Measurements from ENCODE around the gene THY1.

Gene THY1

DNA sequence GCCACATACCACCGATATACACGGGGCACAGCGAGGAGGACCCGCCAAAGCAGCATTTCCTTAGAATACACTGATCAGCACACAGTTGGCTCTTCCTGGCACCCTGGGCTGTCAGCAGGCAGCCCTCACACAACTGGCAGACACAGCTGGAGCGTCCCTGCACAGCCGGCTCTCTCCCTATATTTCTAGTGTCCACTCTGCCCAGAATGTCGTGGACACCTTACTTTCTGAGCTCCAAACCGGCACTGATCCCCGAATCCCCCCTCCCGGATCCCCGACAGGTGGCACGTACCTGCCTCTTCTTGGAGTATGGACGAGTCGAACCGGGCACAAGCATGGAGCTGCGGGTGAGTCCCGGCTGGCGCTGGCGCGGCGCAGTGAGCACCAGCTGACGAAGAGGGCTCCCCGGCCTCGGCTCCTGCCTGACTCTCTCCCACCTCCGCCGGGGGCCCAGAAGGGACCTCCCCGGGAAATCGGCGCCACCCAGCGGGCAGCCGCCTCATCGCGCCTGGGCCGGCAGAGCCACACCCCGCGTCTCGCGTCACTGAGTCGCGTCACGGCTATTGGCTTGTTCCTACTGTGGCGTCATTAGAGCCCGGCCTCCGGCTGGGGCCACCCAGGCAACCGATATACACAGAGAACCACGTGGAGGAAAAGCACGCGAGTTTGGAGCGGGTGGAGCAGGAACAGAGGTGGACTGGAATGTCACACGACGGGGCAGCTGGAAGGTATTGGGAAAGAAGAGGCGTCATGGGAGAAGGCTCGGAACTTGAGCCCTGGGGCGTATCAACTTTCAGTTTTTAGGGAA is 41.6 kb downstream of the THY1 start, which contains the start of gene USP2:
Gene USP2, minus strand, starts transcription at position 510 of the 808 bp plus-strand sequence. CDS start 8,210 bp downstream, outside the sequence.
- Histone ChIP-seq H3K27me3 (ENCODE audit: low read depth, low read length) (no peaks in the 10 kb centered on the region), H3K4me3 (ENCODE audit: low read depth in 1 of 2, low read length in 2 of 2) (peak within 1 kb of the TSS; percentile 68 to 79), H3K27ac (ENCODE audit: low read length) (peak within 1 kb of the TSS; percentile 30), H3K9me3 (ENCODE audit: control insufficient read depth in 1 of 2, low read length in 2 of 2) (no peaks in the 10 kb centered on the region), H3K36me3 (ENCODE audit: control insufficient read depth in 1 of 2, insufficient read depth in 2 of 2, low read length in 2 of 2) (no peaks in the 10 kb centered on the region), H3K4me1 (ENCODE audit: control insufficient read depth in 1 of 2, insufficient read depth in 2 of 2, low read length in 2 of 2) (peaks cover 4 to 21% of the 10 kb centered on the region in 2 donors)

DNA sequence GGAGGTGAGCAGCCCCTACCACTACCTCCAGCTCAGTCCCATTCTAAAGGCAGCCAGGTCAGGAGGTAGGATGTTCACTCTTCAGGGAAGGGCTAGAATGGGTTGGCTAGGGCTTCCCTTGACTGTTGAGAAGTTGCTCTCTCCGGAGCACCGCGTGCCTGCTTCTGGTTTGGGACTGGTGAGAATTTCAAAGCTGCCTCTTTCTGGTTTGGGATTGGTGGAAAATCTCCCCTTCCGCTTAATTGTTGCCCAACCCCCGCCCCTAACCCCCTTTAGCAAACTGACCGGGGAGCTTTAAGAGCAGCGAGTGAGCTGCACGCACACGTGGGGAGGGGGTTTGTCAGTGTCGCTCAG is 42.2 kb downstream of the THY1 start:
- no peaks in the 10 kb centered on the region for H3K9me3 ChIP-seq (ENCODE audit: control insufficient read depth in 1 of 2, low read length in 2 of 2)
- no peak overlapping the region for H3K27ac ChIP-seq (ENCODE audit: low read length)
- no peaks in the 10 kb centered on the region for H3K36me3 ChIP-seq (ENCODE audit: control insufficient read depth in 1 of 2, insufficient read depth in 2 of 2, low read length in 2 of 2)
- H3K4me3 ChIP-seq (ENCODE audit: low read depth in 1 of 2, low read length in 2 of 2): peak overlapping the region; percentile 68 to 79
- no peaks in the 10 kb centered on the region for H3K27me3 ChIP-seq (ENCODE audit: low read depth, low read length)
- peaks cover 4 to 25% of the 10 kb centered on the region in 2 donors for H3K4me1 ChIP-seq (ENCODE audit: control insufficient read depth in 1 of 2, insufficient read depth in 2 of 2, low read length in 2 of 2)

DNA sequence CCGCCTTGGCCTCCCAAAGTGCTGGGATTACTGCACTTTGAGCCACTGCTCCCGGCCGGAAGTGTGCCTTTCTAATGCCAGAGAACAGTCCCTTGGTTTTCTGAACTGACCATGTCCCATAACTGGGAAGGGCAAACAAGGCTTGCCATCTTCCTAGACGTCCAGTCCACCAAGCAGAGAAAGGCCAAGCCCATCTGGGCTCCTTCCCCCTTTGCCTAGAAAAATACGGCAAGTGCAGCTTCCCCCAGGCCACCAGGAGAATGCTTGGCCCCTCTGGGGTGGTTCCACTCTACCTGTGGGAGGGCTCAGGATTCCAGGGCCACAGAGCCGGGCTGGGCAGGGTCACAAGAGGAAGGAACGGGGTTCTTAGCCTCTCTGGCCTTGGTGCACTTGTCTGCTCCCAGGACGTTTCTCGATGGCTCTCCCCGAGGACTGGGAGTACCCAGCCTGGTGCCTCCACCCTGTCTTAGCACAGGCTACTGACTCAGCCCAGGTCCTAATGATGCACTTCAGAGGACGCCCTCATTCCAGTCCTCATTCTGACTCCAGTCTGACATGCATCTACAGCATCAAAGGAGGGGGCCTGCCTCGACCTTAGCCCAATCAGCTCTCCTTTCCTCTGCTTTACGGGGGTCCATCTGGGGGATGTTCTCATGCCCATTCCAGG is 42.7 kb downstream of the THY1 start:
- Histone ChIP-seq H3K27me3 (ENCODE audit: low read depth, low read length) (no peaks in the 10 kb centered on the region), H3K27ac (ENCODE audit: low read length) (no peak overlapping the region), H3K4me1 (ENCODE audit: control insufficient read depth in 1 of 2, insufficient read depth in 2 of 2, low read length in 2 of 2) (peaks cover 4 to 27% of the 10 kb centered on the region in 2 donors), H3K4me3 (ENCODE audit: low read depth in 1 of 2, low read length in 2 of 2) (peak overlapping the region; percentile 68 to 79), H3K9me3 (ENCODE audit: control insufficient read depth in 1 of 2, low read length in 2 of 2) (no peaks in the 10 kb centered on the region), H3K36me3 (ENCODE audit: control insufficient read depth in 1 of 2, insufficient read depth in 2 of 2, low read length in 2 of 2) (no peaks in the 10 kb centered on the region)

DNA sequence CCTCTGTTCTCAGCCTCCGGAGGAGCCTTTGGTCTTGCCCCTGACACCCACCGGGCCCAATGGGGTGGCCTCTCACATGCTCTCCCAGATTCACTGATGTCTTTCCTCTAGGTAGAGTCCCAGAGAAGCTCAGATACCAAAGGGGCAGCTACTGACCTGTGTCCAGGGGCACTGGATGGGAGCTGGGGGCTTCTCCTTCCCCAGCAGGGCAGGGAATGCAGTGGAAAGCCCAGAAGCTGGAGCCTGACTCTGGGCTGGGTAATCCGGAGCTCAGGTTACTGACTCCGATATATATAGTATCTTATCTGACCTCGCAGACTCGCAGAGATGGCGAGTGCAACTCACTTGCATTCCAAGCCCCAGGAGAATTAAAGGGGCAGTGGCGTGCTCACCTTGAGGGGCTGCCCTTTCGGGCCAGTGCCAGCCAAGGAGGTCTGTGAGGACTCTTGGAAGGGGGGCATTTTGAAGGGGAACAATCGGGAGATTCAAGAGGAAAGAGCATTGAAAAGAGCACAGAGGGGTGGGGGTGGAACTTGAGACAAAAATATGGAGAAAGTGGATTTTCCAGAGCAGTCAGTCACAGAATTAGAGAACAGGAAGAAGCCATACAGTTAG is 44.0 kb downstream of the THY1 start:
- Histone ChIP-seq H3K4me1 (ENCODE audit: control insufficient read depth in 1 of 2, insufficient read depth in 2 of 2, low read length in 2 of 2) (peaks cover 7 to 41% of the 10 kb centered on the region in 2 donors), H3K27me3 (ENCODE audit: low read depth, low read length) (no peaks in the 10 kb centered on the region), H3K9me3 (ENCODE audit: control insufficient read depth in 1 of 2, low read length in 2 of 2) (no peaks in the 10 kb centered on the region), H3K4me3 (ENCODE audit: low read depth in 1 of 2, low read length in 2 of 2) (no peak overlapping the region), H3K27ac (ENCODE audit: low read length) (no peak overlapping the region), H3K36me3 (ENCODE audit: control insufficient read depth in 1 of 2, insufficient read depth in 2 of 2, low read length in 2 of 2) (no peaks in the 10 kb centered on the region)

DNA sequence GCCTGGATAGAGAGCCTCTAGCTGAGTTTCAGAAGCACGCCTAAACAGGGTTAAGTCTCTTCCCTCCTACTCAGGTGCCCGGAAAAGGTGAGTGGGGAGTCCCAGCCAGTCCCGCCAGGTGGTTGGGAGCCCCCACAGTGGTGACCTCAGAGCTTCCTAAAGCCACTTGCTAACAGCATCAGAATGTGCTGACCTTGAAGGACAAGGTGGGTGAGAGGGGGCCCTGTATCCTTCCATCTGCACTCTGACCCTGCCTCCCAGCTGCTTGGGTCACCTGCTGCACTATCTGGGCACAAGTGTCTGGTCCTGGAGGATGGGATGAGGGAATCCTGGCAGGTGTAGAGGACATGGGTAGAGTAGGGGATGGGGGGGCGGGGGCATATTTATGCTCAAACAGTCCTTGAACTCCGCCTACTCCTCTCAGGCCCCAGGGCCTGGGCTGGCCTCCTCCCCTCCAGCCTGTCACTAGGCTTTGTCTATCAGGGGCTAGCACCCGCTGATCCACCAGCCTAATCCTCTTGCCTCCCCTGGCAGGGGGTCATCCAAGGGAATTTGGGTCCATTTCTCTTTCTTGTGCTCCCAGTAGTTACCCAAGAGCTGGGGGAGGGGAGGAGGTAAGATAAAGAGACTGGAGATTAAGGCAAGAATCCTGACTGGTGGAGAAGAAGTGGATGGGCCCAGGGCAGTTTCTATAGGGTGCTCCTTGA is 44.9 kb downstream of the THY1 start:
- peaks cover 7 to 42% of the 10 kb centered on the region in 2 donors for H3K4me1 ChIP-seq (ENCODE audit: control insufficient read depth in 1 of 2, insufficient read depth in 2 of 2, low read length in 2 of 2)
- no peak overlapping the region for H3K4me3 ChIP-seq (ENCODE audit: low read depth in 1 of 2, low read length in 2 of 2)
- no peaks in the 10 kb centered on the region for H3K9me3 ChIP-seq (ENCODE audit: control insufficient read depth in 1 of 2, low read length in 2 of 2)
- no peaks in the 10 kb centered on the region for H3K27me3 ChIP-seq (ENCODE audit: low read depth, low read length)
- H3K27ac ChIP-seq (ENCODE audit: low read length): no peak overlapping the region
- H3K36me3 ChIP-seq (ENCODE audit: control insufficient read depth in 1 of 2, insufficient read depth in 2 of 2, low read length in 2 of 2): no peaks in the 10 kb centered on the region

DNA sequence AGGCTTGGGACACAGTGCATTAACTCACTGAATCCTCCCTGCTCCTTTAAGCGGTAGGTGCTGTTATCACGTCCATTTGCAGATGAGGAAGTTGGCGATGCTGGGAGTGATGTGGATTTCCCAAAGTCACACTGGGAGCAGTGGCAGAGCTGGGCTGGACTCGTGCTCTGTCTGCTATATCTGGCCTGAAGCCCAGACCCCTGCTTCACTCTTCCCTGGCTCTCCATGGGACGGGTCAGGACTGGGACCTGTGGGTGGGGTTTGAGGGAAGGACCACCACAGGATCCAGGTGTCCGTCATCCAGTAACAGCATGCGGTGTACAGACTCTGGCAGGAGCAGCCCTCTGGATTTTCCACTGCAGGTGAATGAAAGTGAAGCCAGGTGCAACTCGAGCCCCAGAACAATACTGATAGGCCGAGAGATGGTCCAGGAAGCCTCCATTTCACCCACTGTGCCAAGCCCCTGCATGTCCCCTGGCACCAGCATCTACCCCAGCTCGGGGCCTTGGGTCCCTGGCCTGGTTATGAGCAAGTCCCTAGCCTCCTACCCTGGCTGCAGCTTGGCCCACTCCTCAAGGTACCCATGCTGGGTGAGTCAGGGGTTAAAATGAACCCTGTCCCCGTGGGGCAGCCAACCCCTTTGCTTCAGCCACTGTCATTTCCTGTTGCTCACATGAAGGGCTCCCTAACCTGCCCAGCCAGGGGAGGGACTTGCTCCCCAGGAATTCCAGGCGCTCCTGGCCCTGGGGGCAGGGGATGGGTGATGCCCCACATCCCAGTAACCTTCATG is 45.7 kb downstream of the THY1 start:
- H3K4me3 ChIP-seq (ENCODE audit: low read depth in 1 of 2, low read length in 2 of 2): no peak overlapping the region
- H3K36me3 ChIP-seq (ENCODE audit: control insufficient read depth in 1 of 2, insufficient read depth in 2 of 2, low read length in 2 of 2): no peaks in the 10 kb centered on the region
- H3K4me1 ChIP-seq (ENCODE audit: control insufficient read depth in 1 of 2, insufficient read depth in 2 of 2, low read length in 2 of 2): peaks cover 7 to 42% of the 10 kb centered on the region in 2 donors

DNA sequence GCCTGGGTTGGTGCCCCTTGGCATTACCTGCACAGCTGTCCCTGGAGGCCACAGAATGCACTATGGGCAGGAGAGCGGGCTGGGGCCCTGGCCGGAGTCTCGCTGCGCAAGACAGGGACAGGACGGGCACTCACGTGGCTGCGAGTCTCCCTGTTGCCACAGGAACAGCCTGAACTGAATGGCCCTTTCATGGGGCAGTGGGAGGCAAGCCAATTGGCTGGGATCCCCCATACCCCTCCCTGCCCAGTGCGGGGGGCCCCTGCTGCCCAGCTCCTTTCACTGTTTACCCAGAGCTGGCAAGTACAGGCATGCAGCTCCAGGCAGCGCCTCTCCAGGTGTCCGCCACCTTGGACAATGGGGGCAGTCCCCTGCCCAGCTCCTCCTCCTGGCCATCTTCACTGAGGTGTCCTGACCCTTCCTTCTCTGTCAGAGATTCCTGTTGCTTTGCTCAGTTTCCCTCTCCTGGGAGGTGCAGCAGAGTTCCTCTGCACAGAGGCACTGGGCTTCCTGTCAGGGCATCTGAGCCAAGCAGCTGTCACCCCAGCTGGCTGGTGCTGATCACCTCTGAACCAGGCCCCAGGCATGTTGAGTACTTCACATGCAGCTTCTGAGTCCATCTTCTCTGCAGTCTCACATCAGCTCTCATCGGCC is 46.6 kb downstream of the THY1 start:
- H3K27ac ChIP-seq (ENCODE audit: low read length): peak overlapping the region; percentile 19
- no peaks in the 10 kb centered on the region for H3K36me3 ChIP-seq (ENCODE audit: control insufficient read depth in 1 of 2, insufficient read depth in 2 of 2, low read length in 2 of 2)
- H3K27me3 ChIP-seq (ENCODE audit: low read depth, low read length): no peaks in the 10 kb centered on the region
- no peaks in the 10 kb centered on the region for H3K9me3 ChIP-seq (ENCODE audit: control insufficient read depth in 1 of 2, low read length in 2 of 2)
- peaks cover 7 to 37% of the 10 kb centered on the region in 2 donors for H3K4me1 ChIP-seq (ENCODE audit: control insufficient read depth in 1 of 2, insufficient read depth in 2 of 2, low read length in 2 of 2)
- peak overlapping the region in 1 of 2 donors; percentile 6 for H3K4me3 ChIP-seq (ENCODE audit: low read depth in 1 of 2, low read length in 2 of 2)

More for the DNA sequence above, 45.7 kb downstream of the THY1 start:
- Histone ChIP-seq H3K27ac (ENCODE audit: low read length) (no peak overlapping the region), H3K9me3 (ENCODE audit: control insufficient read depth in 1 of 2, low read length in 2 of 2) (no peaks in the 10 kb centered on the region), H3K27me3 (ENCODE audit: low read depth, low read length) (no peaks in the 10 kb centered on the region)

DNA sequence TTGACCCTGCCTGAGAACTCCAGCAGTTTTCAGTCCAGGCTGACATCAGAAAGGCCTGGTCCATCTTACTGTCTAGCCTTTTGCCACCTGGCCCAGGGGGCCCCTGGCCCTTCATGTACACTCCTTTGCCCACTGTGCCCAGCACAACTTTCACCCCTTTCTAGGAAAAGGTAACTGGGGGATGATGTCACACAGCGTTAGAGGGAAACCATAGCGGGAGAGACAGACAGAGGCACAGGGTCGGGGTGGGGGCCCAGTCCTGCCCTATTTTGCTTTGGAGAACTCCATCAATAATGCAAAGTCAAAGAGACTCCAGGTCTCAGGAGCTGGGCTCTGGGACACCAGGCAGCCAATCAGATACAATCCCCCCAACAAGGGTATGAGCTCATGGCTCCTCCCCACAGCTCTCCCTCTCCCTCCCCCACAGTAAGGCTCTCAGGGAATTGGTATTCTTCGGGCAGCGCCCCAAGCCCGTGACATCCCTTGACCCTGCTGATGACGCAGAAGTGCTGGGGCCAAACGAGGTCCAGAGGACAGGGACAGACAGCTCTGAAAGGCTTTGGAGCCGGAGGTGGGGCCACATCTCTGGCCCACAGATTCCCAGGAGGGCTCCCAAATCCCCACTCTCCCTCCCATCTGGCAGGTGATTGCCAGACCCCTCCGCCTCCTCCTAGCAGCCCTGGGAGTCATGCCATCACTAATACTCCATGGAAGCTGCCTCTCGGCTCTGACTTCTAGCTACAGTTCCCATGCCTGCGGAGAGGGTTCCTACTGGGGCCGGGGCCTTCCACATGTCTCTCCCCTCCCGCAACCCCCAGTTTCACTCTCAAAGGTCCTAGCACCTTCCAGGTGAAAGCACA is 47.4 kb downstream of the THY1 start:
- Histone ChIP-seq H3K9me3 (ENCODE audit: control insufficient read depth in 1 of 2, low read length in 2 of 2) (no peaks in the 10 kb centered on the region), H3K27ac (ENCODE audit: low read length) (peak overlapping the region; percentile 71), H3K36me3 (ENCODE audit: control insufficient read depth in 1 of 2, insufficient read depth in 2 of 2, low read length in 2 of 2) (no peaks in the 10 kb centered on the region), H3K4me1 (ENCODE audit: control insufficient read depth in 1 of 2, insufficient read depth in 2 of 2, low read length in 2 of 2) (peaks cover 4 to 36% of the 10 kb centered on the region in 2 donors), H3K27me3 (ENCODE audit: low read depth, low read length) (no peaks in the 10 kb centered on the region), H3K4me3 (ENCODE audit: low read depth in 1 of 2, low read length in 2 of 2) (peak overlapping the region in 1 of 2 donors; percentile 6)

DNA sequence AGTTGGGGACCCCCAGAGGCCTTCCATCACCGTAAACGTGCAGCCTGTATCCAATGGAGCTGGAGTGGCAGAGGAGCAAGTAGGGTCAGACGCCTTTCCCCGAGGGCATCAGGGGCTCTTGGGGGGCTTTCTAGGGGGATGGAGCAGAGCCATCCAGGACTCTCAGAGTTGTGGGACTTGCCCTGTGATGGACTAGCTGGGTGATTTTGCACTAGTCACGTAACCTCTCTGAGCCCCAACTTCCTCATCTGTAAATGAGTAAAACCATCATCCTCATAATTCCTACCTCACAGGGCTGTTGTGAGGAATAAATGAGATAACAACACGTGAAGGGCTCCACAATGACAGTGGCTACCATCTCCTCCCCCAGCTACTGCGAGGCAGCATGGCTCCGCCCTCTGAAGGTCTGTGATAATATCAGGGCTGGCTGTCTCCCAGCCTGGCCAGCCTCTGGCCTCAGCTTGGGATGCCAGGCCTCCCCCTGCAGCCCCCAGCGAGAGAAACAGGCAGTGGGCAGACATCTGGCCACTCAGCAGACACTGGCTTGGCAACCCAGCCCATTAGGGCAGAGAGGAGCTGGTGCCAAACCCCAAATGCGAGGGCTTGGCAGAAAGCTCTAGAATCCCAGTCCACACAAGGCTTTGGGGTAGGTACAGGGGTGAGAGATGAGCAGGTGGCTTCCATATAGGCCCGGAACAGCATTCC is 48.2 kb downstream of the THY1 start:
- H3K36me3 ChIP-seq (ENCODE audit: control insufficient read depth in 1 of 2, insufficient read depth in 2 of 2, low read length in 2 of 2): no peaks in the 10 kb centered on the region
- H3K4me1 ChIP-seq (ENCODE audit: control insufficient read depth in 1 of 2, insufficient read depth in 2 of 2, low read length in 2 of 2): peaks cover 9 to 41% of the 10 kb centered on the region in 2 donors
- H3K27me3 ChIP-seq (ENCODE audit: low read depth, low read length): no peaks in the 10 kb centered on the region
- H3K27ac ChIP-seq (ENCODE audit: low read length): peak overlapping the region; percentile 71
- no peaks in the 10 kb centered on the region for H3K9me3 ChIP-seq (ENCODE audit: control insufficient read depth in 1 of 2, low read length in 2 of 2)
- H3K4me3 ChIP-seq (ENCODE audit: low read depth in 1 of 2, low read length in 2 of 2): no peak overlapping the region
